ENCODE data around the gene MRPL41. TPM values are rescaled to one million over a fixed set of nuclear protein-coding genes. Genes with fewer than 3 reads are reported as not detected.
"Not testable (repeated sequence)": the region's sequence is repeated elsewhere in the genome, so short reads cannot be mapped to it uniquely, and the experiment has no call there.

Gene MRPL41
- total and polyA plus RNA-seq, 2 experiments from 2014 or later, result 42.9 to 97.6 TPM

DNA sequence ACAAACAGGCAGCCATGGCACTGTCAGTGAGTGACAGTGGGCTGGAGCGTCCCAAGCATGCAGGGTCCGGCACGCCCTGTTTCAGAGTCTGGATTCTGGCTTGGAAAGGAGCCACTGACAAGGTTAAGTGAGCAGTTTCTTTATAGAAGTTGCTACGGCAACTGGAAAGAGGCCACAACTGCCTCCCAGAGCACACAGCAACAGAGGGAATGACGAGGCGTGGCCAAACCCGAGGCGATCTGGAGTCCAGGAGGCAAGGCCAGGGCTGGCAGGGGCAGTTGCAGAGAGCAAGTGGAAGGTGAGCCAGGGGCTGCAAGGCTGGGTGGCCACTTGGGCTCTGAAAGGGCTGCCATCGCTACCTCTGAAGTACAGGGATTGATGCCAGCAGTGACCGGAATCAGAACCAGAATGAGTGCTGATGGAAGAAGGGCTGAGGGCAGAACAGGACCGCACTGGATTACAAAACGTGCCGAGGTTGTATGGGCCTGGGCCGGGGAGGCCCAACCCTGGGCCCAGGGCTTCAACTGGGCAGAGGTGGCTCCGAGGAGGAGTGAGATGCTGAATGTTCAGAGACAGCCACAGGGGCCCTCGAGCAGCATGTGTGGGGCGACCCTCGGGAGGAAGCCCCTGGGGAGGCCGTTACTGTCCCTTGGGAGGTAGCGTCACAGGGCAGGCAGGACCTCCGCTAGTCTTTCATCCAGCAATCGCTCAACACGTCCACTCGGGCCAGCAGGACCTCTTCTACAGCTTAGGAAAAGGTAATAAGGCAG lies 4.6 kb downstream of the MRPL41 start:
- Histone ChIP-seq H3K9me3 (ENCODE audit: low read depth) (no peaks in the 10 kb centered on the region), H3K27me3 (replicated peaks; ENCODE audit: insufficient read depth) (no peaks in the 10 kb centered on the region), H3K4me1 (ENCODE audit: insufficient read depth) (no peaks in the 10 kb centered on the region), H3K27ac (no peak overlapping the region), H3K4me2 (ENCODE audit: unreplicated experiment) (no peak overlapping the region), H3K9me2 (ENCODE audit: insufficient read depth) (no peaks in the 10 kb centered on the region), H3K79me2 (ENCODE audit: insufficient read depth) (peaks cover 14% of the 10 kb centered on the region), H4K20me1 (ENCODE audit: insufficient read depth) (no peaks in the 10 kb centered on the region), H3K4me3 (no peak overlapping the region), H3K9ac (no peak overlapping the region), H2AFZ (no peak overlapping the region), H3K36me3 (ENCODE audit: low read depth) (peaks cover 20% of the 10 kb centered on the region), H3F3A (ENCODE audit: insufficient read depth) (0 out of 2 replicates have a peak, but pooled peaks cover 6% of the 10 kb centered on the region)
- no peak for TF ChIP-seq EZH2phosphoT487 (IDR thresholded peaks at IDR 0.05; ENCODE audit: insufficient read depth, low read depth)
- no peak for TF ChIP-seq EZH2 (IDR thresholded peaks at IDR 0.05; ENCODE audit: insufficient read depth, poor library complexity, severe bottlenecking)
- DNase-seq, result no peak
- WGBS, 2 experiments (ENCODE audit: low coverage in 1 of 2, low lambda C conversion rate in 2 of 2, missing lambda C conversion rate in 2 of 2), result 81 to 86% methylated on average over 23 of the region's 24 CpGs
- in situ Hi-C loops (cut with MboI), result no loop called here

DNA sequence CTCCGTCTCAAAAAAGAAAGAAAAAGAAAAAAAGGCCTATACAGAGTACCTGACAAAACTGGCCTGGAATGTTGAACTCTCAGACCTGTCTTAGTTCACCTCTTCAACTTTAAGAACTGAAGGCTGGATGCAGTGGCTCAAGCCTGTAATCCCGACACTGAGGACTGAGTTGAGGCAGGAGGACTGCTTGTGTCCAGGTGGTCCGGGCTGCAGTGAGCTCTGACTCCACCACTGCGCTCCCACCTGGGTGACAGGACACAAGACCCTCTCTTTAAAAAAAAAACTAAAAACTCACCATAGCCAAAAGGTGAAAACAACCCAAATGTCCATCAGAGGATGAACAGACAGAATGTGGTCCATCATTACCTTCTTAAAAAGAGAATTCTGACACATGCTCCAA lies 6.4 kb downstream of the MRPL41 start:
- Histone ChIP-seq H3K27me3 (replicated peaks; ENCODE audit: insufficient read depth) (no peaks in the 10 kb centered on the region), H3K9ac (no peak overlapping the region)
- WGBS, 2 experiments (ENCODE audit: low coverage in 1 of 2, low lambda C conversion rate in 2 of 2, missing lambda C conversion rate in 2 of 2), result 94 to 96% methylated on average over 4 of the region's 4 CpGs

DNA sequence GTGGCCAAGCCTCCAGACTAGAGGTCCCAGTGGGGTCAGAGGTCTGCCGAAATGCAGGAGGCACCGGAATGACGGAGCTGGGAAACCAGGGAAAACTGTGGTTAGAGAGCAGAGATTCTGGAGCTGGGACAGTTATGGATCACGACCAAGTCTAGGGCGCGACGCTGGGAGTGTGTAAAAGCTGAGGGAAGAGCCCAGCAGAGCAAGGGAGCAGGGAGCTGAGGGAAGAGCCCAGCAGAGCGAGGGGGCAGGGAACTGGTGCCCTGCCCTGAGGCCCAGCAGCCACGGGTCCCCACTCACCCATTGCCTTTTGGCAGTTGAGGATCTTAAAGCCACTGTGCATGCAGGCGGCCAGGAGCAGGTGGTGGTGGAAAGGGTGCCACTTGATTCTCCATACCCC lies 12.5 kb downstream of the MRPL41 start:
- in situ Hi-C loops (cut with MboI), result no loop called here
- no peak for TF ChIP-seq EZH2 (IDR thresholded peaks at IDR 0.05; ENCODE audit: insufficient read depth, poor library complexity, severe bottlenecking)
- no peak for TF ChIP-seq EZH2phosphoT487 (IDR thresholded peaks at IDR 0.05; ENCODE audit: insufficient read depth, low read depth)
- H3K36me3 ChIP-seq (ENCODE audit: low read depth), result peaks cover 4% of the 10 kb centered on the region; the same call in 1 of the 2 replicates
- no peaks in the 10 kb centered on the region for H3F3A ChIP-seq (ENCODE audit: insufficient read depth)
- no peaks in the 10 kb centered on the region for H4K20me1 ChIP-seq (ENCODE audit: insufficient read depth)
- 95 to 98% methylated on average over 10 of the region's 10 CpGs for WGBS, 2 experiments (ENCODE audit: low coverage in 1 of 2, low lambda C conversion rate in 2 of 2, missing lambda C conversion rate in 2 of 2)
- H3K4me3 ChIP-seq, result no peak overlapping the region
- DNase-seq, result no peak
- 0 out of 2 replicates have a peak, but pooled peaks cover 5% of the 10 kb centered on the region for H3K79me2 ChIP-seq (ENCODE audit: insufficient read depth)
- no peaks in the 10 kb centered on the region for H3K9me3 ChIP-seq (ENCODE audit: low read depth)
- no peaks in the 10 kb centered on the region for H3K4me1 ChIP-seq (ENCODE audit: insufficient read depth)
- H3K27me3 ChIP-seq (replicated peaks; ENCODE audit: insufficient read depth), result no peaks in the 10 kb centered on the region
- no peaks in the 10 kb centered on the region for H3K9me2 ChIP-seq (ENCODE audit: insufficient read depth)
- H3K4me2 ChIP-seq (ENCODE audit: unreplicated experiment), result no peak overlapping the region
- no peak overlapping the region for H2AFZ ChIP-seq
- H3K27ac ChIP-seq, result no peak overlapping the region
- H3K9ac ChIP-seq, result no peak overlapping the region

More for the DNA sequence above, 6.4 kb downstream of the MRPL41 start:
- no peak overlapping the region for H3K27ac ChIP-seq
- 0 out of 2 replicates have a peak, but pooled peaks cover 6% of the 10 kb centered on the region for H3F3A ChIP-seq (ENCODE audit: insufficient read depth)
- H3K9me3 ChIP-seq (ENCODE audit: low read depth), result no peaks in the 10 kb centered on the region
- DNase-seq, result no peak
- H2AFZ ChIP-seq, result no peak overlapping the region
- in situ Hi-C loops (cut with MboI), result no loop called here
- H3K36me3 ChIP-seq (ENCODE audit: low read depth), result peaks cover 20% of the 10 kb centered on the region
- H3K79me2 ChIP-seq (ENCODE audit: insufficient read depth), result 0 out of 2 replicates have a peak, but pooled peaks cover 6% of the 10 kb centered on the region
- H4K20me1 ChIP-seq (ENCODE audit: insufficient read depth), result no peaks in the 10 kb centered on the region
- H3K4me2 ChIP-seq (ENCODE audit: unreplicated experiment), result no peak overlapping the region
- H3K9me2 ChIP-seq (ENCODE audit: insufficient read depth), result no peaks in the 10 kb centered on the region
- TF ChIP-seq EZH2phosphoT487 (IDR thresholded peaks at IDR 0.05; ENCODE audit: insufficient read depth, low read depth) (no peak), EZH2 (IDR thresholded peaks at IDR 0.05; ENCODE audit: insufficient read depth, poor library complexity, severe bottlenecking) (no peak)
- H3K4me1 ChIP-seq (ENCODE audit: insufficient read depth), result no peaks in the 10 kb centered on the region
- H3K4me3 ChIP-seq, result no peak overlapping the region

DNA sequence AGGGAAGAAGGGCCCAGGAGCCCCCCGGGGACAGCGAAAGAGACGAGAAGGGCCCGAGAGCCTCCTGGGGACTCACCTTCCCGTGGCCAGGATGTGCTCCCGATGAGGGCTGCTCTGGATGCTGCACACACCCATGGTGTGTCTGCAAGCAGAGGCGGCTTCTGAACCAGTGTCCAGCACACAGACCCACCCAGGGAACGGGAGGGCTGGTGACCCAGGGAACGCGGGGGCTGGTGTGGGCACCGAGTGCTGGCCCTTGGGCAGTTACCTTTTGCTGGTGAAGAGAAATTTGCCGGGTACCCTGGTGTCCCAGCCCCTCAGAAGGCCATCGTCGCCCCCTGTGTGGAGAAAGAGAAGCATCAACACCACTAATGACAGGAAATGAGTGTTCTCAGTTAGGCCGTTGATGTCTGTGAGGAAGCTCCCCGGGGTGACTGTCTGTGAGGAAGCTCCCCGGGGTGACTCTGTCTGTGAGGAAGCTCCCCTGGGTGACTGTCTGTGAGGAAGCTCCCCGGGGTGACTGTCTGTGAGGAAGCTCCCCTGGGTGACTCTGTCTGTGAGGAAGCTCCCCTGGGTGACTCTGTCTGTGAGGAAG lies 13.2 kb downstream of the MRPL41 start:
- 89 to 93% methylated on average over 17 of the region's 18 CpGs for WGBS, 2 experiments (ENCODE audit: low coverage in 1 of 2, low lambda C conversion rate in 2 of 2, missing lambda C conversion rate in 2 of 2)
- no peaks in the 10 kb centered on the region for H3K9me3 ChIP-seq (ENCODE audit: low read depth)
- H3K36me3 ChIP-seq (ENCODE audit: low read depth), result peaks cover 2% of the 10 kb centered on the region; the same call in 1 of the 2 replicates
- H3K4me3 ChIP-seq, result no peak overlapping the region
- DNase-seq, result no peak
- no peaks in the 10 kb centered on the region for H3K9me2 ChIP-seq (ENCODE audit: insufficient read depth)
- H3K27me3 ChIP-seq (replicated peaks; ENCODE audit: insufficient read depth), result no peaks in the 10 kb centered on the region
- no peak overlapping the region for H3K4me2 ChIP-seq (ENCODE audit: unreplicated experiment)
- no peak overlapping the region for H2AFZ ChIP-seq
- H4K20me1 ChIP-seq (ENCODE audit: insufficient read depth), result no peaks in the 10 kb centered on the region
- H3K4me1 ChIP-seq (ENCODE audit: insufficient read depth), result no peaks in the 10 kb centered on the region
- in situ Hi-C loops (cut with MboI), result no loop called here
- H3K9ac ChIP-seq, result no peak overlapping the region
- no peaks in the 10 kb centered on the region for H3F3A ChIP-seq (ENCODE audit: insufficient read depth)
- TF ChIP-seq EZH2phosphoT487 (IDR thresholded peaks at IDR 0.05; ENCODE audit: insufficient read depth, low read depth) (no peak), EZH2 (IDR thresholded peaks at IDR 0.05; ENCODE audit: insufficient read depth, poor library complexity, severe bottlenecking) (no peak)
- H3K27ac ChIP-seq, result no peak overlapping the region
- 0 out of 2 replicates have a peak, but pooled peaks cover 8% of the 10 kb centered on the region for H3K79me2 ChIP-seq (ENCODE audit: insufficient read depth)

DNA sequence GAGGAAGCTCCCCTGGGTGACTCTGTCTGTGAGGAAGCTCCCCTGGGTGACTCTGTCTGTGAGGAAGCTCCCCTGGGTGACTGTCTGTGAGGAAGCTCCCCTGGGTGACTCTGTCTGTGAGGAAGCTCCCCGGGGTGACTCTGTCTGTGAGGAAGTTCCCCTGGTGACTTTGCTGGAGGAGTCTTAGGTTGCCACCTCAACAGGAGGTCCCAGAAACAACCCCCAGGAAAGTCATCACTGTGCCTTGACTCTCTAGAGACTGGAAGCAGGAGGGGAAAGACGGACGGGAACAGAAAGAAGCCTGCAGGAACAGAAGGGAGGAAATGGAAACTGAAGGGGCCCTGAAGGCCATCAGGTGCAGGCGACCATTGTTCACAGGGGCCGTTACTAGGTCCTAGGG lies 16.8 kb downstream of the MRPL41 start:
- H3K4me2 ChIP-seq (ENCODE audit: unreplicated experiment); H2AFZ ChIP-seq; H3F3A ChIP-seq (ENCODE audit: insufficient read depth); H3K36me3 ChIP-seq (ENCODE audit: low read depth); H3K9me3 ChIP-seq (ENCODE audit: low read depth); H4K20me1 ChIP-seq (ENCODE audit: insufficient read depth); H3K4me1 ChIP-seq (ENCODE audit: insufficient read depth); H3K9ac ChIP-seq; H3K4me3 ChIP-seq; H3K27me3 ChIP-seq (replicated peaks; ENCODE audit: insufficient read depth); H3K9me2 ChIP-seq (ENCODE audit: insufficient read depth); in situ Hi-C loops (cut with MboI); DNase-seq; H3K27ac ChIP-seq: not testable (repeated sequence)
- WGBS, 2 experiments (ENCODE audit: low coverage in 1 of 2, low lambda C conversion rate in 2 of 2, missing lambda C conversion rate in 2 of 2), result 78 to 82% methylated on average over 5 of the region's 5 CpGs
- H3K79me2 ChIP-seq (ENCODE audit: insufficient read depth), result peaks cover 22% of the 10 kb centered on the region

Measured in GM23248 (cell line).